ENCODE results near the gene PLEKHG3. TPM values are rescaled to one million over a fixed set of nuclear protein-coding genes. Genes with fewer than 3 reads are reported as not detected.

Gene PLEKHG3
- total and polyA plus RNA-seq, 2 of the 13 experiments (the other 11 are each of a cell fraction or from before 2014, with no cell fraction given), result 7.1 to 9.8 TPM

GRCh38 chr14:64715146-64715627, 11.0 kb downstream of the PLEKHG3 start:
- Histone ChIP-seq H4K20me1 (ENCODE audit: insufficient read depth, low read length) (no peaks in the 10 kb centered on the region), H3K9me3 (ENCODE audit: low read length) (peaks cover 13% of the 10 kb centered on the region), H3K79me2 (ENCODE audit: insufficient read depth, low read length) (peaks cover 33% of the 10 kb centered on the region), H3K27me3 (ENCODE audit: control insufficient read depth in 1 of 2, insufficient read depth in 2 of 2, low read length in 2 of 2) (no peaks in the 10 kb centered on the region), H3K4me2 (ENCODE audit: low read depth, low read length) (no peak overlapping the region), H3K4me1 (ENCODE audit: insufficient read depth, low read length) (peaks cover 30% of the 10 kb centered on the region), H3K9ac (ENCODE audit: insufficient read depth, low read depth, low read length) (no peak overlapping the region), H3K36me3 (replicated peaks in 1 of 2; ENCODE audit: control insufficient read depth in 1 of 2, insufficient read depth in 2 of 2, low read length in 2 of 2) (peaks cover 0 to 3% of the 10 kb centered on the region in 2 experiments; a peak in 1 of 5 replicates), H3K27ac (ENCODE audit: extremely low read length, insufficient read depth, low read length) (no peak overlapping the region), H3K4me3 (replicated peaks in 1 of 3; ENCODE audit: insufficient read depth in 1 of 3, low read depth in 2 of 3, low read length in 3 of 3) (no peak overlapping the region), H2AFZ (ENCODE audit: low read length) (no peak overlapping the region)
- intact Hi-C loops (cut with micrococcal nuclease; ENCODE audit: unreplicated experiment), result no loop called here
- ATAC-seq (no peak), DNase-seq (ENCODE audit: low spot score) (no peak), FAIRE-seq (no peak)
- ChIA-PET CTCF (ENCODE audit: low intra/inter-chr PET ratio, low total read pairs) (no interaction called here), POLR2A (no interaction called here)
- 0 out of 2 replicates have a peak, but pooled peaks have one; percentile 20 for TF ChIP-seq SOX5 (CRISPR knock-in tag; IDR thresholded peaks at IDR 0.05; ENCODE audit: borderline replicate concordance)
- no peak for TF ChIP-seq SOX13 (IDR thresholded peaks at IDR 0.05)
- TF ChIP-seq SOX13 (CRISPR knock-in tag; conservative IDR thresholded peaks at IDR 0.05 in 1 of 2, IDR thresholded peaks at IDR 0.05 in 1 of 2), result 0 out of 4 replicates have a peak, but pooled peaks of 1 of the 2 experiments have one; percentile 37
- TF ChIP-seq, protein P1, sequence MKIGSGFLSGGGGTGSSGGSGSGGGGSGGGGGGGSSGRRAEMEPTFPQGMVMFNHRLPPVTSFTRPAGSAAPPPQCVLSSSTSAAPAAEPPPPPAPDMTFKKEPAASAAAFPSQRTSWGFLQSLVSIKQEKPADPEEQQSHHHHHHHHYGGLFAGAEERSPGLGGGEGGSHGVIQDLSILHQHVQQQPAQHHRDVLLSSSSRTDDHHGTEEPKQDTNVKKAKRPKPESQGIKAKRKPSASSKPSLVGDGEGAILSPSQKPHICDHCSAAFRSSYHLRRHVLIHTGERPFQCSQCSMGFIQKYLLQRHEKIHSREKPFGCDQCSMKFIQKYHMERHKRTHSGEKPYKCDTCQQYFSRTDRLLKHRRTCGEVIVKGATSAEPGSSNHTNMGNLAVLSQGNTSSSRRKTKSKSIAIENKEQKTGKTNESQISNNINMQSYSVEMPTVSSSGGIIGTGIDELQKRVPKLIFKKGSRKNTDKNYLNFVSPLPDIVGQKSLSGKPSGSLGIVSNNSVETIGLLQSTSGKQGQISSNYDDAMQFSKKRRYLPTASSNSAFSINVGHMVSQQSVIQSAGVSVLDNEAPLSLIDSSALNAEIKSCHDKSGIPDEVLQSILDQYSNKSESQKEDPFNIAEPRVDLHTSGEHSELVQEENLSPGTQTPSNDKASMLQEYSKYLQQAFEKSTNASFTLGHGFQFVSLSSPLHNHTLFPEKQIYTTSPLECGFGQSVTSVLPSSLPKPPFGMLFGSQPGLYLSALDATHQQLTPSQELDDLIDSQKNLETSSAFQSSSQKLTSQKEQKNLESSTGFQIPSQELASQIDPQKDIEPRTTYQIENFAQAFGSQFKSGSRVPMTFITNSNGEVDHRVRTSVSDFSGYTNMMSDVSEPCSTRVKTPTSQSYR (CRISPR knock-in tag; IDR thresholded peaks at IDR 0.05; ENCODE audit: borderline replicate concordance), result peak; percentile 77; the same call in 1 of the 2 replicates
- peak; percentile 70 for TF ChIP-seq ZNF652 (CRISPR knock-in tag; IDR thresholded peaks at IDR 0.05; ENCODE audit: borderline replicate concordance, low read depth)
- no peak for TF ChIP-seq AGO2 (optimal IDR thresholded peaks at IDR 0.05; ENCODE audit: low read depth, low read length)
- BruUV-seq (replicated peaks), result no TSS peak
- in situ Hi-C loops (cut with HindIII; ENCODE audit: extremely low pct_ligation_motif_present, low pct_unique_long_range_greater_than_20kb), result no loop called here
- 76% methylated on average over 4 of the region's 4 CpGs for WGBS (ENCODE audit: low lambda C conversion rate)
